ENCODE data around the gene FOXO3B. TPM values are rescaled to one million over a fixed set of nuclear protein-coding genes. Genes with fewer than 3 reads are reported as not detected.
"Not testable (repeated sequence)": the region's sequence is repeated elsewhere in the genome, so short reads cannot be mapped to it uniquely, and the experiment has no call there.

FOXO3B gene
- polyA plus RNA-seq, 1 donor, result 4.2 TPM

- not testable (repeated sequence) for DNase-seq
Measured at GRCh38 chr17:18661924-18662624, 20.0 kb downstream of the FOXO3B start.

- DNase-seq, result not testable (repeated sequence)
Measured at GRCh38 chr17:18650094-18650493, 32.0 kb downstream of the FOXO3B start.

- not testable (repeated sequence) for DNase-seq
Measured at GRCh38 chr17:18644291-18644690, 37.8 kb downstream of the FOXO3B start, which contains the start of gene TBC1D28. TBC1D28 (minus strand) TSS chr17:18644391; CDS start chr17:18641352, 3,039 bp downstream.

DNA sequence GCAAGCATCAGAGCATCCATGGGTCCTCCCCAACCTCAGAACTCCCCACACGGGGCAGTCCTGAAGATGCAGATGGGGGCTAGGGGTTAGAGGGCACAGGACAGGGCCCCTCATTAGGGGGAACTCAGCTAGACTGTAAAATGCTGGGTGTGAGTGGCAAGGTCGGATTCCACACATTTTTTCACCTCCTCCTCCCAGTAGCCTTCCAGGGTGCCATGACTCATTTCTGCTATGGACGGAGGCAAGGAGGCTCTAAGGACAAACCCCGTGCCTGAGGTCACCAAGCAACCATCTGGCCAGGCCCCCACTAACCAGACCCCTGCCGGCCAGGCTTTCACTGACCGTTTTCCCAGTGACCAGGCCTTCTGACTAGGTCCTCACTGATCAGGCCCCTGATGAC is 39.0 kb downstream of the FOXO3B start:
- not testable (repeated sequence) for DNase-seq

DNA sequence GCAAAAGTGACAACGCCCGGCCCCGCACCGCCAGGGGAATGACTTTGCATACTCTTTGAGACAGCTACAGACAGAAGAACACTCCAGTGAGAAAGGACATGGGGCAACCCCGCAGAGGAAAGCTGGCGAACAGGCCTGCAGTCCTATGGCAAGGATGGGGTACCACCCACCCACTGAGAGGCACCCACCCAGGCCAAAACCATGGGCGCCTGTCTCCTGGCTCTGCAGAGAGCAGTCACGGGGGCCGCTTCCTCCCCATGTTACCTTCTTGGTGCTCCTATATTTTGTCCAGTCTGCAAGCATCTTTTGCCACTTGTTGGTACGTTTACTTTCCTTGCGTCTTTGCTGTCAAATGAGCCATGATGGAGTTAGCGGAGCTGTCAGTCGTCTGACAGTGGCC is 43.8 kb downstream of the FOXO3B start:
- not testable (repeated sequence) for DNase-seq

GRCh38 chr17:18636237-18636636 is 45.9 kb downstream of the FOXO3B start:
- DNase-seq, result not testable (repeated sequence)

- DNase-seq, result not testable (repeated sequence)
Measured at GRCh38 chr17:18635773-18636172, 46.3 kb downstream of the FOXO3B start.

- DNase-seq, result not testable (repeated sequence)
Measured at GRCh38 chr17:18634550-18635263, 47.4 kb downstream of the FOXO3B start.

Other genes with a start within 250 kb of the FOXO3B start
- not detected for gene LGALS9C, start 205.5 kb downstream of the FOXO3B start, polyA plus RNA-seq (ENCODE audit: insufficient read length)
- gene TBC1D28, start 37.9 kb downstream of the FOXO3B start, polyA plus RNA-seq (ENCODE audit: insufficient read length), result not detected
- gene FBXW10, start 61.7 kb upstream of the FOXO3B start, polyA plus RNA-seq (ENCODE audit: insufficient read length), result 1.0 TPM
- gene TVP23B, start 98.9 kb upstream of the FOXO3B start, polyA plus RNA-seq (ENCODE audit: insufficient read length), result 53.3 TPM
- gene PRPSAP2, start 175.8 kb upstream of the FOXO3B start, polyA plus RNA-seq (ENCODE audit: insufficient read length), result 62.3 TPM